GM23338 (cell line): ENCODE measurements around the gene ZNF782. TPM values are rescaled to one million over a fixed set of nuclear protein-coding genes. Genes with fewer than 3 reads are reported as not detected.
"Not testable (repeated sequence)": the region's sequence is repeated elsewhere in the genome, so short reads cannot be mapped to it uniquely, and the experiment has no call there.

Source experiments
- ATAC-seq: fragments of 200-7000 bp; cut with Tn5 transposase; 3 replicates; pipeline ENCODE4 v1.9.1; 2020
- DNase-seq: peaks from one replicate; pipeline ENCODE4 v3.0.0-alpha.2; 2015; ENCODE audit warnings: low spot score
- H2AFZ ChIP-seq: fragments of 200-600 bp; sonication (generic); 2 replicates; pipeline ENCODE4 v1.8.0; 2016; ENCODE audit warnings: antibody characterized with exemption, mild to moderate bottlenecking, moderate library complexity
- H3F3A ChIP-seq: fragments of 200-600 bp; sonication (generic); replicated peaks from 2 replicates; pipeline ENCODE4 v1.8.0; 2017; ENCODE audit warnings: antibody characterized with exemption, mixed run types, low read depth
- H3K27ac ChIP-seq: fragments of 200-600 bp; sonication (generic); 2 replicates; pipeline ENCODE4 v1.6.1; 2016; ENCODE audit warnings: low read depth
- H3K27me3 ChIP-seq: fragments of 200-600 bp; sonication (generic); 2 replicates; pipeline ENCODE4 v1.8.0; 2016; ENCODE audit warnings: mild to moderate bottlenecking, mixed run types, moderate library complexity; ENCODE audit not compliant: insufficient read depth
- H3K36me3 ChIP-seq: fragments of 200-600 bp; sonication (generic); 2 replicates; pipeline ENCODE4 v1.8.0; 2016; ENCODE audit warnings: mild to moderate bottlenecking; ENCODE audit not compliant: insufficient read depth
- H3K4me1 ChIP-seq: fragments of 200-600 bp; sonication (generic); 2 replicates; pipeline ENCODE4 v1.8.0; 2016; ENCODE audit warnings: mild to moderate bottlenecking, moderate library complexity; ENCODE audit not compliant: insufficient read depth
- H3K4me2 ChIP-seq: fragments of 200-600 bp; sonication (generic); 2 replicates; pipeline ENCODE4 v1.7.1; 2017; ENCODE audit warnings: mixed run types
- H3K4me3 ChIP-seq: fragments of 200-600 bp; sonication (generic); 2 replicates; pipeline ENCODE4 v1.6.1; 2016; ENCODE audit warnings: mixed run types
- H3K79me2 ChIP-seq: fragments of 200-600 bp; sonication (generic); replicated peaks from 2 replicates; pipeline ENCODE4 v1.8.0; 2017; ENCODE audit warnings: mild to moderate bottlenecking; ENCODE audit not compliant: insufficient read depth
- H3K9me2 ChIP-seq: fragments of 200-600 bp; sonication (generic); 2 replicates; pipeline ENCODE4 v1.8.0; 2017; ENCODE audit not compliant: insufficient read depth
- H4K20me1 ChIP-seq: fragments of 200-600 bp; sonication (generic); replicated peaks from 2 replicates; pipeline ENCODE4 v1.8.0; 2017; ENCODE audit warnings: mild to moderate bottlenecking; ENCODE audit not compliant: insufficient read depth
- H3K27ac Mint-ChIP-seq: 2 replicates; pipeline ENCODE4 v1.8.0; 2020; ENCODE audit warnings: inconsistent platforms, mild to moderate bottlenecking, moderate library complexity, mixed read lengths
- H3K27me3 Mint-ChIP-seq: 3 replicates; pipeline ENCODE4 v1.8.0; 2022; ENCODE audit warnings: low read depth, mild to moderate bottlenecking, moderate library complexity, mixed read lengths, inconsistent platforms; ENCODE audit not compliant: insufficient read depth, poor library complexity
- H3K36me3 Mint-ChIP-seq: 3 replicates; pipeline ENCODE4 v1.8.0; 2021; ENCODE audit warnings: low read depth, mild to moderate bottlenecking, inconsistent platforms, moderate library complexity, mixed read lengths
- H3K4me1 Mint-ChIP-seq: 3 replicates; pipeline ENCODE4 v1.8.0; 2020; ENCODE audit warnings: mild to moderate bottlenecking, inconsistent platforms, mixed read lengths
- H3K4me3 Mint-ChIP-seq: 3 replicates; pipeline ENCODE4 v1.8.0; 2021; ENCODE audit warnings: moderate library complexity, mild to moderate bottlenecking, inconsistent platforms, mixed read lengths
- H3K9me3 Mint-ChIP-seq: 3 replicates; pipeline ENCODE4 v1.8.0; 2020; ENCODE audit warnings: moderate library complexity, mild to moderate bottlenecking, inconsistent platforms, mixed read lengths
- CREB1 ChIP-seq: fragments of 250-450 bp; sonication (Bioruptor Pico); IDR thresholded peaks from 2 replicates; pipeline ENCODE4 v1.5.0; 2020; ENCODE audit warnings: low read depth, mild to moderate bottlenecking, moderate library complexity
- CTCF ChIP-seq, 2 experiments: fragments of 200-600 bp in 1 of 2; sonication (generic) in 1 of 2; conservative IDR thresholded peaks; 2 replicates each; pipeline versions ENCODE4 v1.5.1 to v1.6.1; 2016 to 2017; ENCODE audit warnings: antibody characterized with exemption in 2 of 2, low read depth in 2 of 2, mild to moderate bottlenecking in 2 of 2, moderate library complexity in 1 of 2
- ETS1 ChIP-seq: IDR thresholded peaks from 2 replicates; pipeline ENCODE4 v1.6.1; 2016; ENCODE audit warnings: antibody characterized with exemption
- EZH2phosphoT487 ChIP-seq: fragments of 200-600 bp; sonication (generic); IDR thresholded peaks from one replicate; pipeline ENCODE4 v1.8.1; 2018; ENCODE audit warnings: antibody characterized with exemption; ENCODE audit not compliant: unreplicated experiment
- JUNB ChIP-seq: IDR thresholded peaks from one replicate; pipeline ENCODE4 v1.6.1; 2016; ENCODE audit warnings: antibody characterized with exemption; ENCODE audit not compliant: unreplicated experiment
- POLR2AphosphoS5 ChIP-seq: IDR thresholded peaks from 2 replicates; pipeline ENCODE4 v1.6.1; 2016; ENCODE audit warnings: antibody characterized with exemption, low read depth
- ZNF114 ChIP-seq: fragments of 250-450 bp; sonication (Bioruptor Pico); IDR thresholded peaks from 2 replicates; pipeline ENCODE4 v1.5.0; 2020; ENCODE audit warnings: mild to moderate bottlenecking, moderate library complexity
- ZNF331 ChIP-seq: fragments of 250-450 bp; sonication (Bioruptor Pico); IDR thresholded peaks from 2 replicates; pipeline ENCODE4 v1.5.0; 2020; ENCODE audit warnings: low read depth, mild to moderate bottlenecking, moderate library complexity
- long read RNA-seq: library from polyadenylated mRNA; unstranded; transcript quantifications from one replicate; pipeline ENCODE4 v2.0.0, GENCODE V29; 2020; ENCODE audit not compliant: unreplicated experiment
- polyA plus RNA-seq: library from polyadenylated mRNA; unstranded; fragments of >200 nt; fragmentation: Nextera tagmentation; extraction: Ambion mirVana; gene quantifications from 2 replicates; pipeline ENCODE4 v1.2.1, GENCODE V29; 2016
- total RNA-seq: library from RNA; depleted of rRNA; stranded (reverse); fragments of >200 nt; shearing (Covaris generic); gene quantifications from 2 replicates; pipeline ENCODE4 v1.2.3, GENCODE V29; 2014; rRNA removed

The ZNF782 gene
- 5.0 and 6.7 TPM in 2 replicates for total RNA-seq
- polyA plus RNA-seq, result 2.1 and 2.6 TPM in 2 replicates
- long read RNA-seq, partial matches to known transcripts, result 0 of 1 reads
- long read RNA-seq, other reads (novel, unspliced or antisense), result 1 of 1 reads

- peak within 1 kb of the TSS; percentile 79 for H2AFZ ChIP-seq
- peak within 1 kb of the TSS; percentile 99 for H3K4me3 Mint-ChIP-seq
- peak; percentile 88 for ATAC-seq
These were observed at the start of gene ZNF782 for GRCh38 chr9:96853781-96854650. Gene ZNF782 (minus strand): TSS chr9:96854514. CDS start chr9:96851961, 2,553 bp downstream.

GRCh38 chr9:96900010-96900409 lies 45.7 kb upstream of the ZNF782 start:
- H3K36me3 Mint-ChIP-seq, H3K4me2 ChIP-seq, H3K4me3 ChIP-seq, H3K36me3 ChIP-seq, H3K9me2 ChIP-seq, H3K27ac Mint-ChIP-seq, H3K4me3 Mint-ChIP-seq, H3K27ac ChIP-seq, H3K4me1 Mint-ChIP-seq, H3K27me3 ChIP-seq, H3K27me3 Mint-ChIP-seq, H2AFZ ChIP-seq, H3F3A ChIP-seq, ATAC-seq, DNase-seq, H4K20me1 ChIP-seq, H3K9me3 Mint-ChIP-seq, H3K4me1 ChIP-seq, H3K79me2 ChIP-seq: not testable (repeated sequence)

More at GRCh38 chr9:96853781-96854650, at the start of gene ZNF782:
- no peaks in the 10 kb centered on the region for H3K9me3 Mint-ChIP-seq
- TF ChIP-seq ETS1 (peak; percentile 80), ZNF114 (CRISPR knock-in tag) (no peak), CREB1 (peak; percentile 79), JUNB (no peak), ZNF331 (CRISPR knock-in tag) (no peak), EZH2phosphoT487 (no peak), POLR2AphosphoS5 (peak; percentile 87), CTCF (conservative IDR thresholded peaks at IDR 0.05; ENCODE audit: low read depth in 2 of 2) (0 out of 4 replicates have a peak, but pooled peaks of 1 of the 2 experiments have one; percentile 5)
- H3K27ac Mint-ChIP-seq, result peak within 1 kb of the TSS; percentile 95
- Histone ChIP-seq H3K9me2 (no peaks in the 10 kb centered on the region), H3K27me3 (no peaks in the 10 kb centered on the region), H3K79me2 (peaks cover 38% of the 10 kb centered on the region), H3K4me1 (peaks cover 18% of the 10 kb centered on the region; the same call in 1 of the 2 replicates), H3K4me2 (peak within 1 kb of the TSS; percentile 83), H3K27ac (peak within 1 kb of the TSS; percentile 24; the same call in 1 of the 2 replicates), H4K20me1 (no peaks in the 10 kb centered on the region), H3K36me3 (no peaks in the 10 kb centered on the region), H3F3A (no peaks in the 10 kb centered on the region), H3K4me3 (peak within 1 kb of the TSS; percentile 73)
- H3K36me3 Mint-ChIP-seq, result peaks cover 13% of the 10 kb centered on the region; the same call in 2 of the 3 replicates
- peaks cover 7% of the 10 kb centered on the region for H3K27me3 Mint-ChIP-seq
- peaks cover 32% of the 10 kb centered on the region for H3K4me1 Mint-ChIP-seq
- peak; percentile 99 for DNase-seq
